ENCODE results near the gene SLC28A1. TPM values are rescaled to one million over a fixed set of nuclear protein-coding genes. Genes with fewer than 3 reads are reported as not detected.

SLC28A1 gene
- total RNA-seq, 2 experiments from 2014 or later = not detected

DNA sequence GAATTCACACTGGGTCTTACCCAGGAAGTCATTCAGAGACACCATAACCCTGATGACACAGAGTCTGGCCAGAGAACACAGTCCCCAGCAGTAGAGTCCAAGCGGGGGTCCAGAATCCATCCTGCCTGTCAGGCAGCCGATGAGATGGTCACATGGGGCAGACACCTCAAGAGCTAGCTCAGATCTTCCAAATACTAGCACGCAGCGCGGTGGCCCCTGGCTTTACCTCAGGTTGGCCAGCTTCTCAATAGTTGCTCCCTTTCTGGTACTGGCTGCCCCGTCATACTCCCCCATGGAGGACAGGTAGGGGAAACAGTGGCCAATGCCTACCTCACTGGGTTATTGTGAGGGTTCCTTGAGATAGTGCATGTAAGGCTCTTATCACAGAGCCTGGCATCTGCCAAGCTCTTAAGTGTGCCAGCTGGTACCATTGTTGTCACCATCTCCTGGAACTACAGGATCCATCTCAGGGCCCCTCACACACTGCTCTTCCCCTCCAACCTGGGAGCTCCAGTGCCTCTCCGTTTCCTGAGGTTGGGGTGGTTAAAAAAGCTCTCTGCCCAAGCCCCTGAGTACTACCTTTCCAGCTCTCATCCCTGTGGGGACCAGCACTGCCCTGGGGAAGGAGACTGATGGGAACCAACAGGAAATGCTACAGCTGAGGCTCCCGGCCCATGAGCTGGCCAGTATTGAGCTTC is 3.5 kb upstream of the SLC28A1 start:
- CTCF ChIA-PET = interaction anchor here (0.7 kb wide), 1 partner anchor 1052 kb away, joined by 4 read pairs; no protein-coding TSS in a partner anchor
- no peak overlapping the region for H3K4me3 Mint-ChIP-seq
- DNase-seq (no peak), ATAC-seq (no peak)
- H3K27me3 Mint-ChIP-seq = peaks cover 2% of the 10 kb centered on the region
- no peaks in the 10 kb centered on the region for H3K36me3 Mint-ChIP-seq
- H3K27ac Mint-ChIP-seq = no peak overlapping the region
- no peaks in the 10 kb centered on the region for H3K9me3 Mint-ChIP-seq (ENCODE audit: low read depth)
- H3K4me1 Mint-ChIP-seq = peaks cover 3% of the 10 kb centered on the region

DNA sequence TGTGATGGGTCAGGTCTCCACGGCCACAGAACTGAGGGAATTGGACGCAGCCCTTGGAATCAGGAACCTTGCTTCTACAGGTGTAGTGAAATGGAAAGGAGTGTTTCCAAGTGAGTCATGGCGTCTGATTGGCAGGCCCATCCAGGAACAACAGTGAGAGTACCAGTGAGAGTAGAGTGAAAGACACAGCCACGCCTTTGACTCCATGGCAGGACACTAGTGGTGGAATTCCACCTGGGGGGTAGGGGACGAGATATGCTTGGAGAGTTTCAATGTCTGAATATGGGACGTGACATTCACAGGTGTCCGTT is 3.0 kb upstream of the SLC28A1 start:
- DNase-seq = no peak
- Mint-ChIP-seq H3K9me3 (ENCODE audit: low read depth) (no peaks in the 10 kb centered on the region), H3K36me3 (no peaks in the 10 kb centered on the region), H3K27ac (no peak overlapping the region), H3K27me3 (peaks cover 2% of the 10 kb centered on the region), H3K4me1 (peaks cover 3% of the 10 kb centered on the region), H3K4me3 (no peak overlapping the region)
- CTCF ChIA-PET = no interaction called here
- no peak for ATAC-seq

DNA sequence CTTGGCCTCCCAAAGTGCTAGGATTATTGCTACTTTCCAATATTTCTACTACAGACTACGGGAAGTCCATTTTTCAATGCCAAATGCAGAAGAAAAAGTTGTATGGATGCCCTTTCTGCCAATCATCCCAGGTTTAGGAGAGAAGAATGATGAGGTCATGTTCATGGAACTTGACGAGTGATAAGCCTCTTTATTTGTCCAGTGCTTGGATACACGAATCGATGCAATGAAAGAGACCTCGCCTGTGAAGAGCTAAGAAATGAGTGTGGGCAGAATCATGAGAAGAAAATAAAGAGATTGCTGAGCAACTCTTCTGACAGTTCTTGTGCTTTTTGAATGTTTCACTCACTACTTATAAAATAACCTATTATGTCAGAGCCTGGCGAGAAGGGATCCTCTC is 996 bp upstream of the SLC28A1 start:
- H3K4me1 Mint-ChIP-seq = no peaks in the 10 kb centered on the region
- H3K36me3 Mint-ChIP-seq = no peaks in the 10 kb centered on the region
- peaks cover 2% of the 10 kb centered on the region for H3K27me3 Mint-ChIP-seq
- ATAC-seq (no peak), DNase-seq (no peak)
- H3K4me3 Mint-ChIP-seq = no peak overlapping the region
- CTCF ChIA-PET = no interaction called here
- H3K9me3 Mint-ChIP-seq (ENCODE audit: low read depth) = no peaks in the 10 kb centered on the region
- no peak overlapping the region for H3K27ac Mint-ChIP-seq

DNA sequence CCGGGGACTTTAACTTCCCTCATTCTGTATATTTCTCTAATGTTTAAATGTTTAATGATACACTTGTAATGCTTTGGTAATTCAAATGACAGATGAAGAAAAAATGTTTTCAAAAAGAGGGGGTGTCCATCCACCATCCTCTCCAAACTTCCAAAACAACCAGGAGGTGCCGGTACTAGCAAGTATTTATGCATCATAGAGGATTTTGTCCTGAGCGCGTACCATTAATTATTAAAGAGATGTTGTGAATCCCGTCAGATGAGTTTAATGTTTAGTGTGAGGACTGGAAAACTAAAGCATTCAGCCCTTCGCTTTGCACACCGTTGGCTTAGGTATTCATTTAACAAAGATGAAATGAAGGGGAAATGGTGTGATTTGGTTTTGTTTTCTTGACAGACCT is 1.3 kb downstream of the SLC28A1 start:
- CTCF ChIA-PET = no interaction called here
- H3K4me1 Mint-ChIP-seq = no peaks in the 10 kb centered on the region

DNA sequence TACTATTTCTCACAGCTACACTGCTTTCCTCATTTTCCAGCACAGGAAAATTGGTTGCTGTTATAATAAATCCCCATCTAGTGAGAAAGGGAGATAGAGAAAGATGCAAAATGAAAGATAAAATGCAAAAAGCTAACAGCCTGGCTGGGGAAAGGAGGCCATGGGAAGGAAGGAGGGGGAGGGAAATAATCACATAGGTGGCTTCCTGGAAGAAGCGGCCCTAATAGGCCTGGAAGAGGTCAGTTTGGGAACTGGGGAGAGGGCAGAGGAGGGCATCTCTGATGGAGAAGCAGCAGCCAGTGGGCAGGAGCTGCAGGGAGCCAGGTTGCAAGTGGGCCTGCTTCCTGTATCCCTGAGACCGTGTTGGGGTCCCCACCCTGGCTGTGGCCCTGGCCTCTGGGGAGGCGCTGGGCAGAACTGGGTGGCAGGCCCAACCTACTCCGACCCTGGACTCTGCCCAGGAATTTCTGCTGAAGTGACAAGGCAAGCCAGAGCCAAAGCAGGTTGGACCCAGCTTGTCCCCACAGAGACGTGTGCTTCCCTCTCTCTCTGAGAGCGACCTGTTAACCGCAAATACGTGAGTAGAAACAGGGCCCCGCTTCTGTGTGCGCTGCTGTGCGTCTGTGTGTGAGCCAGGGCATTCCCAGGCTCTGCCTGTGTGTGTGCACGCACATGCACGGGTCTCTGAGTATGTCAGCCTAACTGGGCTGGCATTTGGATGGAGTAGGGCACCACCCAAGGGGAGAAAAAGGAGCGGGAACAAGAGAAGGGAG is 1.9 kb downstream of the SLC28A1 start:
- DNase-seq (no peak), ATAC-seq (no peak)
- Mint-ChIP-seq H3K9me3 (ENCODE audit: low read depth) (no peaks in the 10 kb centered on the region), H3K27ac (no peak overlapping the region), H3K4me3 (no peak overlapping the region), H3K27me3 (peaks cover 2% of the 10 kb centered on the region), H3K36me3 (no peaks in the 10 kb centered on the region), H3K4me1 (no peaks in the 10 kb centered on the region)
- CTCF ChIA-PET = interaction anchor here (2.1 kb wide), 1 partner anchor 8 kb away, joined by 5 read pairs; no protein-coding TSS in a partner anchor

More for the DNA sequence above, 1.3 kb downstream of the SLC28A1 start:
- no peak for DNase-seq
- Mint-ChIP-seq H3K4me3 (no peak overlapping the region), H3K9me3 (ENCODE audit: low read depth) (no peaks in the 10 kb centered on the region), H3K27me3 (peaks cover 2% of the 10 kb centered on the region), H3K36me3 (no peaks in the 10 kb centered on the region), H3K27ac (no peak overlapping the region)
- ATAC-seq = no peak

DNA sequence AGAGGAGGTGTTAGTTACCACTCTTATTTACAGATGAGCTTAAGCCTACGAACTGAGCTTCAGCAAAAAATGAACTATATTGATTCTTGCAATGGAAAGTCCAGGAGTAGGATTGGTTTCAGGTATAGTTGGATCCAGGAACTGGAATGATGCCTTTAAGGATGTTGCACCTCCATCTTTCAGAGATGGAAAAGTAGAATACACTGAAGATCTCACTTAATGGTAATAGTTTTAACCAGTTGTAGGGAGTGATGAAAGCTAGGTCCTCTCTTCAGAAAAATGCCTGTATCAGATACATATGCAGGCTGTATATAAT is 2.5 kb downstream of the SLC28A1 start:
- Mint-ChIP-seq H3K27ac (no peak overlapping the region), H3K27me3 (peaks cover 2% of the 10 kb centered on the region), H3K4me1 (no peaks in the 10 kb centered on the region), H3K9me3 (ENCODE audit: low read depth) (no peaks in the 10 kb centered on the region), H3K4me3 (no peak overlapping the region), H3K36me3 (no peaks in the 10 kb centered on the region)
- ATAC-seq = no peak
- no peak for DNase-seq
- CTCF ChIA-PET = interaction anchor here (2.1 kb wide), 1 partner anchor 9 kb away, joined by 5 read pairs; no protein-coding TSS in a partner anchor

DNA sequence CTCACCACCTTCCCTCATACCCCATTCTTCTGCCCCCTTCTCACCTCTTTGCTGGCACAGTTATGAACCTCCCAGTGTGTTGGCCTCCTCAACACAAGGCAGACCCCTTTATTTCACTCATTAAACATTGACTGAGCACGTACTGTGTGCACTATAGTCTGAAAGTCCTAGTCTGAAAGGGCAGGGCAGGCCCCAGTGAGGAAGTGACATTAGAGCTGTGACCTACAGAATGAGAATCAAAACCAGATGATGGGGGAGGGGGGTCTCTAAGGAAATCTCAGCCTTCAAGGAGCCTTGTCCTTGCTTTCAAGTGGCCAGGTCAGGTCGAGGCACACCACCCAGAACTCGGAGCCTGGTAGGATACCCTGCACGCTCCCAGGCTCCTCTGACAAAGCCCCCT is 3.5 kb downstream of the SLC28A1 start:
- Mint-ChIP-seq H3K4me1 (no peaks in the 10 kb centered on the region), H3K4me3 (no peak overlapping the region), H3K9me3 (ENCODE audit: low read depth) (no peaks in the 10 kb centered on the region), H3K36me3 (no peaks in the 10 kb centered on the region), H3K27me3 (peaks cover 2% of the 10 kb centered on the region), H3K27ac (no peak overlapping the region)
- CTCF ChIA-PET = interaction anchor here (2.1 kb wide), 1 partner anchor 9 kb away, joined by 5 read pairs; no protein-coding TSS in a partner anchor
- no peak for ATAC-seq
- DNase-seq = no peak

DNA sequence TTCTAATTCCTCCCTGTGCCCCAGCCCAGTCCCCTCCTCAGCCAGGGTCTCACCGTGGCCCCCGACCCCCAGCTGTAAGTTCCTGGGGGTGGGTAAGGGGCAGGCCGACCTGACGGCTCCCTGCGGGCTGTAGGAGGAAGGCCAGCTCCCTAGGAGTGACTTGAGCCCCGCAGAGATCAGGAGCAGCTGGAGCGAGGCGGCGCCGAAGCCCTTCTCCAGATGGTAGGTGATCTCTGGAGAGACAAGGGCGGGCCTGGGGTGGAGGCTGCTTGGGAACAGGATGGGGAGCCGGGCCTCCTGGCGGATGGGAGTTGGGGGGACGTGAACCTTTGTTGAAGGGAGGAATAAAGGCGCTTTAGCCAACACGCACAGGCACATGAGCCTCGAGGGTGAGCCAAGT is 4.2 kb downstream of the SLC28A1 start:
- Mint-ChIP-seq H3K9me3 (ENCODE audit: low read depth) (no peaks in the 10 kb centered on the region), H3K4me3 (no peak overlapping the region), H3K36me3 (no peaks in the 10 kb centered on the region), H3K27ac (no peak overlapping the region), H3K4me1 (no peaks in the 10 kb centered on the region), H3K27me3 (no peaks in the 10 kb centered on the region)
- no peak for ATAC-seq
- no peak for DNase-seq
- CTCF ChIA-PET = interaction anchor here (2.1 kb wide), 1 partner anchor 10 kb away, joined by 5 read pairs; no protein-coding TSS in a partner anchor

DNA sequence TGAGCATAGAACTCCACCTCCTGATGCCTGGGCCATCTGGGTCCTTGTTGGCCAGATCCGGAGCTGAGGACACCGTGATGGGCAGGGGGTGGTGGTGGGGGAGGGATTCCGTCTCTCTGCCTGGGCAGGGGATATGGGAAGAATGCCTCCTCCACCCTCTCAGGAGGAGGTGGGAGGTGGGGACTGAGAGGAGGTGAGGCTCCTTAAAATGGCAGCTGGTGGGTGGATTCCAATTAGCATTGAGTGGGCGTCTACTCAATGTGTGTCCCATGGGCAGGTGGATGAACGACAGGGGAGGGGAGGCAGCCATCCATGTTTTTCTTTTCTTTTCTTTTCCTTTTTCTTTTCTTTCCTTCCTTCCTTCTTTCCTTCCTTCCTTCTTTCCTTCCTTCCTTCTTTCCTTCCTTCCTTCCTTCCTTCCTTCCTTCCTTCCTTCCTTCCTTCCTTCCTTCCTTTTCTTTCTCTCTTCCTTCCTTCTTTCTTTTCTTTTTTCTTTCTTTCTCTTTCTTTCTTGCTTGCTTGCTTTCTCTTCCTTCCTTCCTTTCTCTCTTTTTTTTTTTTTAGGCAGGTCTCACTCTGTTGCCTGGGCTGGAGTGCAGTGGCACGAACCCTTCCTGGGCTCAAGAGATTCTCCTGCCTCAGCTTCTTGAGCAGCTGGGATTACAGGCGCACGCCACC is 5.0 kb downstream of the SLC28A1 start:
- Mint-ChIP-seq H3K4me1 (no peaks in the 10 kb centered on the region), H3K27ac (no peak overlapping the region), H3K27me3 (no peaks in the 10 kb centered on the region), H3K36me3 (no peaks in the 10 kb centered on the region), H3K4me3 (no peak overlapping the region), H3K9me3 (ENCODE audit: low read depth) (no peaks in the 10 kb centered on the region)
- no peak for ATAC-seq
- DNase-seq = no peak
- CTCF ChIA-PET = interaction anchor here (0.6 kb wide), 1 partner anchor 204 kb away, joined by 4 read pairs; no protein-coding TSS in a partner anchor

DNA sequence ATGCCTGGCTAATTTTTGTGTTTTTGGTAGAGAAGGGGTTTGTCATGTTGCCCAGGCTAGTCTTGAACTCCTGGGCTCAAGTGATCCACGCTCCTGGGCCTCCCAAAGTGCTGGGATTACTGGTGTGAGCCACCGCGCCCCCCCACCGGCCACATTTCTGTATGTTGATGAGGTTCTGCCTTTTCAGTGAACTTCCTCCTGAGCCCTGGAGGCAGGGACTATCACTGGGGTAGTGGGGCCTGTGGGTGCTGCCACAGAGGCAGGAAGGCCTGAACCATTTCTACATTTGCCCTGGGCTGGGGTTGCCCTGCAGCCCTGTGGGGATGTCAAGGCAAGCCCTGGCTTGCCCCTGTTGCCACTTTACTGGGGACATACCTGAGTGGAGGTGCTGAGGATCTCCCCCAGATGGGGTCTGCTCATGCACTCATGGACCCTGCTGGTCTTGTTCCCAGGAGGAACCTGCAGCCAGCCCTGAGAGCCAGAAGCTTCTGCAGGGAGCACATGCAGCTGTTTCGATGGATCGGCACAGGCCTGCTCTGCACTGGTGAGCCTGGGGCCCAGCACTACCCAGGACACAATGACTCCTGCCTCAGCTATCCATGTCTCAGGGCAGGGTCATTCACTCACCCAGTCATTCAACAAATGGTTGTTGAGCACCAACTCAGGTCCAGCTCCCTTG is 5.7 kb downstream of the SLC28A1 start:
- no peak for ATAC-seq
- Mint-ChIP-seq H3K4me1 (no peaks in the 10 kb centered on the region), H3K36me3 (no peaks in the 10 kb centered on the region), H3K27me3 (no peaks in the 10 kb centered on the region), H3K9me3 (ENCODE audit: low read depth) (no peaks in the 10 kb centered on the region), H3K27ac (no peak overlapping the region), H3K4me3 (no peak overlapping the region)
- no peak for DNase-seq
- CTCF ChIA-PET = interaction anchor here (0.6 kb wide), 1 partner anchor 204 kb away, joined by 4 read pairs; no protein-coding TSS in a partner anchor

DNA sequence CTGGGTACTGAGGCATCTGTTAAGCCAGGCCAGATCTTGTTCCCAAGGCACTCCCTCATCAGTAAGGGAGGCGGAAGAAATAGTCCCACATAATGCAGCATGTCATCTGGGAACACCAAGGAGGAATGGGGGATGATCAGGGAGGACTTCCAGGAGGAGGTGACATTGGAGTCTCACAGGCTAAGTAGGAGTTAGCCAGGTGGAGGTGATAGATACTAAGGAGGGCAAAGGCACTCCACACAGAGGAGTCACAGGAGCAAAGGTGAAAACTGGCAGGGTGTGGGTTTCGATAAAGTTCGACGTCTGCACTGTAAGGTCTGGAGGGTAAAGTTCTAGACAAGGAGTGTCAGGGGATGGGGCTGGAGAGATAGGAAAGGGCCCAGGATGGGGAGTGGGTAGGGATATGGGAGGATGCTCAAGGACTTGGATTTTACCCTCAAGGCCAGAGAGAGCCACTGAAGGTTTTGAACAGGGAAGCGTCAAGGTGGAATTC is 6.3 kb downstream of the SLC28A1 start:
- Mint-ChIP-seq H3K4me1 (no peaks in the 10 kb centered on the region), H3K27me3 (no peaks in the 10 kb centered on the region), H3K4me3 (no peak overlapping the region), H3K9me3 (ENCODE audit: low read depth) (no peaks in the 10 kb centered on the region), H3K36me3 (no peaks in the 10 kb centered on the region), H3K27ac (no peak overlapping the region)
- CTCF ChIA-PET = no interaction called here
- ATAC-seq = no peak
- no peak for DNase-seq

DNA sequence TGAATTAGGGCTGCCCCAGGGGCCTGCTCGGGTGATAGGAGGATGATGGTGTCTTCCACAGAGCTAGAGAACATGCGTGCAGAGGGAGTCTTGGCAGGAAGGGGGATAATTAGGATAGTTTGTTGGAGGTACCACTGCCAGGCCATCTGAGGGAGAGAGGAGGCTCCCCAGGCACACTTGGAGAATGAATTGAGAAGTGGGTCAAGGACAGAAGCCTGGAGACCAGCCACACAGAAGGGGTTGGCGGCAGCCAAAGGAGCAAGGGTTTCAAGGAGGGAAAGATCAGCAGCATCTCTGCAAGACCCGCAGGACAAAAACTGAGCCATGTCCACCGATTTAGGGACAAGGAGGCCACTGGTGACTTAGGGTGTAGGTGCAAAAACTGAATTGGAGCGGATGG is 6.9 kb downstream of the SLC28A1 start:
- H3K27ac Mint-ChIP-seq = no peak overlapping the region
- no peaks in the 10 kb centered on the region for H3K9me3 Mint-ChIP-seq (ENCODE audit: low read depth)
- no peak for DNase-seq
- no peaks in the 10 kb centered on the region for H3K4me1 Mint-ChIP-seq
- peaks cover 4% of the 10 kb centered on the region for H3K27me3 Mint-ChIP-seq
- CTCF ChIA-PET = no interaction called here
- no peak for ATAC-seq
- H3K36me3 Mint-ChIP-seq = no peaks in the 10 kb centered on the region
- no peak overlapping the region for H3K4me3 Mint-ChIP-seq

DNA sequence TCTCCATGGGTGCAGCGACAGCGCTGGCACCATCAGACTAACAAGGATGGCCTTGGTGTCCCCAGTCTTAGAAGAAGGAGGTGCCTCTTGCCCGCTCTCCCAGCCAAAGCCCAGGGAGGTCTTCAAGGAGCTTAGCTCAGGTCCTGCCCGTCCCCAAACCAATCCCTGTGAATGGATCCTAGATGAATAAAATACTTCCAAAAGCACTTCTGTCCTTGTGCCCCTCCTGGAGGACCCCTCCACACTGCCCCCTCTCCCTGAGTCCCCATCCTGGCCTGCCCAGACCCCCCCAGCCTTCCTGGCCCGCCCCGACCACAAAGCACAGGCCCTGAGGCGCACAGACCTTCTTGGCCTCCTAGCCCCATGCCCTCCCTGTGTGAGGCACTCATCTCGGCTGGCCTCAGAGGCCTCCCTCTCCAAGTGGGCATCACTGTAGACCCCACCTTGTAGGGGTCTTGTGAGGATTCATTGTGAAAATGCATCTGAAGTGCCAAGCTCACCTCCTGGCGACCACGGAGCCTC is 8.4 kb downstream of the SLC28A1 start:
- Mint-ChIP-seq H3K9me3 (ENCODE audit: low read depth) (no peaks in the 10 kb centered on the region), H3K36me3 (no peaks in the 10 kb centered on the region), H3K4me3 (no peak overlapping the region), H3K27me3 (peaks cover 7% of the 10 kb centered on the region), H3K27ac (no peak overlapping the region), H3K4me1 (no peaks in the 10 kb centered on the region)
- CTCF ChIA-PET = interaction anchor here (0.7 kb wide), 1 partner anchor 34 kb away, joined by 3 read pairs; no protein-coding TSS in a partner anchor
- ATAC-seq = no peak
- no peak for DNase-seq
